Hepatocyte (in vitro differentiated cells): ENCODE results near the gene RASSF4. TPM values are rescaled to one million over a fixed set of nuclear protein-coding genes. Genes with fewer than 3 reads are reported as not detected.

Experiments used
- DNase-seq: peaks from one replicate; pipeline ENCODE4 v3.0.0-alpha.2; 2016; ENCODE audit warnings: low spot score
- H2AFZ ChIP-seq: fragments of 200-600 bp; sonication (generic); 2 replicates; pipeline ENCODE4 v1.6.0; 2016; ENCODE audit warnings: antibody characterized with exemption, mild to moderate bottlenecking
- H3K27ac ChIP-seq: fragments of 200-600 bp; sonication (generic); 2 replicates; pipeline ENCODE4 v1.5.1; 2016; ENCODE audit warnings: mild to moderate bottlenecking
- H3K27me3 ChIP-seq: fragments of 200-600 bp; sonication (generic); 2 replicates; pipeline ENCODE4 v1.6.1; 2016
- H3K36me3 ChIP-seq: fragments of 200-600 bp; sonication (generic); replicated peaks from 2 replicates; pipeline ENCODE4 v1.5.1; 2016; ENCODE audit warnings: low read depth; ENCODE audit not compliant: insufficient read depth
- H3K4me1 ChIP-seq: fragments of 200-600 bp; sonication (generic); 2 replicates; pipeline ENCODE4 v1.5.1; 2016; ENCODE audit warnings: mild to moderate bottlenecking, moderate library complexity; ENCODE audit not compliant: insufficient read depth
- H3K4me2 ChIP-seq: fragments of 200-600 bp; sonication (generic); 2 replicates; pipeline ENCODE4 v1.6.0; 2016
- H3K4me3 ChIP-seq: fragments of 200-600 bp; sonication (generic); 2 replicates; pipeline ENCODE4 v1.5.1; 2016; ENCODE audit warnings: mild to moderate bottlenecking
- H3K79me2 ChIP-seq: fragments of 200-600 bp; sonication (generic); 2 replicates; pipeline ENCODE4 v1.6.0; 2017; ENCODE audit warnings: mild to moderate bottlenecking
- H3K9me2 ChIP-seq: fragments of 200-600 bp; sonication (generic); replicated peaks from 2 replicates; pipeline ENCODE4 v1.6.0; 2017; ENCODE audit warnings: mild to moderate bottlenecking; ENCODE audit not compliant: insufficient read depth
- H3K9me3 ChIP-seq: fragments of 200-600 bp; sonication (generic); 2 replicates; pipeline ENCODE4 v1.5.1; 2016; ENCODE audit warnings: low read depth, mild to moderate bottlenecking
- H4K20me1 ChIP-seq: fragments of 200-600 bp; sonication (generic); 2 replicates; pipeline ENCODE4 v1.6.0; 2016; ENCODE audit warnings: mild to moderate bottlenecking; ENCODE audit not compliant: insufficient read depth, poor library complexity, severe bottlenecking
- EZH2 ChIP-seq: fragments of 200-600 bp; sonication (generic); IDR thresholded peaks from 2 replicates; pipeline ENCODE4 v1.6.1; 2016; ENCODE audit warnings: antibody characterized with exemption, mild to moderate bottlenecking, borderline replicate concordance
- EZH2phosphoT487 ChIP-seq: fragments of 200-600 bp; sonication (generic); IDR thresholded peaks from one replicate; pipeline ENCODE4 v1.6.1; 2018; ENCODE audit warnings: antibody characterized with exemption, mild to moderate bottlenecking, low read depth, moderate library complexity; ENCODE audit not compliant: unreplicated experiment, severe bottlenecking
- WGBS: methylation state at CpG from one replicate; pipeline ENCODE4 v1.1.6; 2016; ENCODE audit warnings: low lambda C conversion rate; ENCODE audit errors: missing lambda C conversion rate; 5-methylcytosine and 5-hydroxymethylcytosine counted together
- polyA plus RNA-seq: library from polyadenylated mRNA; unstranded; fragments of >200 nt; fragmentation: Nextera tagmentation; extraction: Ambion mirVana; gene quantifications from 2 replicates; pipeline ENCODE4 v1.2.1, GENCODE V29; 2016
- total RNA-seq: library from RNA; depleted of rRNA; stranded (reverse); fragments of >200 nt; gene quantifications from 2 replicates; pipeline ENCODE4 v1.2.3, GENCODE V29; 2014
- TF ChIP-seq, protein P1 (sequence below): fragments of 200-600 bp; sonication (generic); IDR thresholded peaks from 2 replicates; pipeline ENCODE4 v1.5.1; 2016; ENCODE audit warnings: antibody characterized with exemption, mild to moderate bottlenecking; ENCODE audit not compliant: poor library complexity

RASSF4 gene
- total and polyA plus RNA-seq, 2 experiments from 2014 or later: 19.2 to 20.1 TPM

DNA sequence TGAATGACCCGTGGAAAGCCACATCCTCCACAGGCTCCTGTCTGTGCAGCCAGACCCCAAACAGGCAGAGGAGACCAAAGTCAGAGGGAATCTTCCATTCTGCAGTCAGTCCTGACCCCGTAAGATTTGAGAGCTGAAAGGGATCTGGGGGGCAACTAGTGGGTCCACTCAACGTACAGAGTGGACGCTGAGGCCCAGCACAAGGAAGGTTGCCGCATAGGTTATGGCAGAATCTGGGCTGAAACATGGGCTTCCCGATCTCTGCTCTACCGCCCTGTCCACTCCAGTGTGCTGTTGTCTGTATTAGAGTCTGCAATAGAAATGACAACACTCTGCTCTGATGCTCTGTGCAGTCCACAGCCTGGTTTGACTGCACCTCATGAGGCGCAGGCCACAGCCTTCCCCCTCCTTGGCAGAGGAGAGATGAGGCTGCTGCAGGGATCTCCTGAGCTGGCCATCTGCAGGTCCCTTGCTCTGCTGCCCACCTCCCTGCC, 33.2 kb downstream of the RASSF4 start:
- Histone ChIP-seq H3K9me3 (no peaks in the 10 kb centered on the region), H3K9me2 (no peaks in the 10 kb centered on the region), H3K4me3 (no peak overlapping the region), H3K27ac (no peak overlapping the region), H3K4me1 (peaks cover 16% of the 10 kb centered on the region), H3K4me2 (no peak overlapping the region), H3K79me2 (no peaks in the 10 kb centered on the region), H4K20me1 (no peaks in the 10 kb centered on the region), H3K36me3 (no peaks in the 10 kb centered on the region), H2AFZ (no peak overlapping the region), H3K27me3 (no peaks in the 10 kb centered on the region)
- DNase-seq: no peak
- WGBS: over 99% methylated on average over 8 of the region's 8 CpGs
- TF ChIP-seq, protein P1, sequence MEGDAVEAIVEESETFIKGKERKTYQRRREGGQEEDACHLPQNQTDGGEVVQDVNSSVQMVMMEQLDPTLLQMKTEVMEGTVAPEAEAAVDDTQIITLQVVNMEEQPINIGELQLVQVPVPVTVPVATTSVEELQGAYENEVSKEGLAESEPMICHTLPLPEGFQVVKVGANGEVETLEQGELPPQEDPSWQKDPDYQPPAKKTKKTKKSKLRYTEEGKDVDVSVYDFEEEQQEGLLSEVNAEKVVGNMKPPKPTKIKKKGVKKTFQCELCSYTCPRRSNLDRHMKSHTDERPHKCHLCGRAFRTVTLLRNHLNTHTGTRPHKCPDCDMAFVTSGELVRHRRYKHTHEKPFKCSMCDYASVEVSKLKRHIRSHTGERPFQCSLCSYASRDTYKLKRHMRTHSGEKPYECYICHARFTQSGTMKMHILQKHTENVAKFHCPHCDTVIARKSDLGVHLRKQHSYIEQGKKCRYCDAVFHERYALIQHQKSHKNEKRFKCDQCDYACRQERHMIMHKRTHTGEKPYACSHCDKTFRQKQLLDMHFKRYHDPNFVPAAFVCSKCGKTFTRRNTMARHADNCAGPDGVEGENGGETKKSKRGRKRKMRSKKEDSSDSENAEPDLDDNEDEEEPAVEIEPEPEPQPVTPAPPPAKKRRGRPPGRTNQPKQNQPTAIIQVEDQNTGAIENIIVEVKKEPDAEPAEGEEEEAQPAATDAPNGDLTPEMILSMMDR: no peak
- TF ChIP-seq EZH2 (no peak), EZH2phosphoT487 (no peak)

- no peak overlapping the region for H3K4me2 ChIP-seq
- peaks cover 16% of the 10 kb centered on the region for H3K4me1 ChIP-seq
- no peaks in the 10 kb centered on the region for H3K9me3 ChIP-seq
- no peaks in the 10 kb centered on the region for H3K9me2 ChIP-seq
- no peak overlapping the region for H3K4me3 ChIP-seq
- H3K27ac ChIP-seq: no peak overlapping the region
- H4K20me1 ChIP-seq: no peaks in the 10 kb centered on the region
- H3K27me3 ChIP-seq: no peaks in the 10 kb centered on the region
- no peak overlapping the region for H2AFZ ChIP-seq
- no peak for DNase-seq
- TF ChIP-seq, protein P1: no peak
- no peak for TF ChIP-seq EZH2phosphoT487
- TF ChIP-seq EZH2: no peak
- H3K79me2 ChIP-seq: no peaks in the 10 kb centered on the region
- H3K36me3 ChIP-seq: no peaks in the 10 kb centered on the region
- 94% methylated on average over 14 of the region's 14 CpGs for WGBS
Measured at GRCh38 chr10:44993226-44993921, 33.8 kb downstream of the RASSF4 start.

- Histone ChIP-seq H3K9me3 (no peaks in the 10 kb centered on the region), H3K4me3 (no peak overlapping the region), H4K20me1 (no peaks in the 10 kb centered on the region), H3K27ac (no peak overlapping the region), H3K4me1 (peaks cover 16% of the 10 kb centered on the region), H3K9me2 (no peaks in the 10 kb centered on the region), H3K79me2 (no peaks in the 10 kb centered on the region), H3K27me3 (no peaks in the 10 kb centered on the region), H3K36me3 (no peaks in the 10 kb centered on the region), H3K4me2 (no peak overlapping the region), H2AFZ (no peak overlapping the region)
- TF ChIP-seq, protein P1: no peak
- TF ChIP-seq EZH2 (no peak), EZH2phosphoT487 (no peak)
- DNase-seq: no peak
- 73% methylated on average over 11 of the region's 11 CpGs for WGBS
Measured at GRCh38 chr10:44993922-44994751, 34.5 kb downstream of the RASSF4 start.
